HepG2 (cell line): ENCODE measurements around the gene CRTC2. TPM values are rescaled to one million over a fixed set of nuclear protein-coding genes. Genes with fewer than 3 reads are reported as not detected.

ENCODE experiments used
- AGO2 ChIP-seq: fragments of 200-400 bp; formaldehyde crosslinking; optimal IDR thresholded peaks from 2 replicates; pipeline ENCODE3; 2017; ENCODE audit warnings: mild to moderate bottlenecking, low read depth, low read length, moderate library complexity
- ELF4 ChIP-seq: sonication (generic); formaldehyde crosslinking; IDR thresholded peaks from 2 replicates; pipeline ENCODE4 v1.5.0; 2020; ENCODE audit warnings: missing genetic modification reagents, mild to moderate bottlenecking, moderate library complexity, borderline replicate concordance
- ETV5 ChIP-seq: IDR thresholded peaks from 2 replicates; pipeline ENCODE4 v1.6.1; 2018; ENCODE audit warnings: missing biosample characterization, missing genetic modification reagents, inconsistent platforms, borderline replicate concordance
- FOSL1 ChIP-seq: sonication (generic); formaldehyde crosslinking; IDR thresholded peaks from 2 replicates; pipeline ENCODE4 v1.9.0; 2021; ENCODE audit warnings: missing genetic modification reagents, borderline replicate concordance
- MIER3 ChIP-seq: IDR thresholded peaks from 2 replicates; pipeline ENCODE4 v1.6.1; 2016; ENCODE audit warnings: missing compliant biosample characterization, borderline replicate concordance
- MLLT10 ChIP-seq: sonication (generic); formaldehyde crosslinking; IDR thresholded peaks from 2 replicates; pipeline ENCODE4 v1.4.0; 2020; ENCODE audit warnings: missing genetic modification reagents
- MXI1 ChIP-seq: IDR thresholded peaks from 3 replicates; pipeline ENCODE4 v1.6.1; 2012; ENCODE audit warnings: low read depth, low read length, inconsistent platforms, borderline replicate concordance
- PHF20 ChIP-seq: sonication (generic); formaldehyde crosslinking; IDR thresholded peaks from 2 replicates; pipeline ENCODE4 v1.5.0; 2020; ENCODE audit warnings: mild to moderate bottlenecking, missing genetic modification reagents
- SALL2 ChIP-seq: sonication (generic); formaldehyde crosslinking; IDR thresholded peaks from 2 replicates; pipeline ENCODE4 v1.8.1; 2023; ENCODE audit warnings: mild to moderate bottlenecking, missing genetic modification reagents, inconsistent platforms
- SOX13 ChIP-seq, 3 experiments: fragments of 450-650 bp in 1 of 3; sonication (generic) in 1 of 3; formaldehyde crosslinking in 1 of 3; IDR thresholded peaks in 2 of 3; conservative IDR thresholded peaks in 1 of 3; 2 replicates each; pipeline versions ENCODE4 v1.5.0 to v1.6.1; 2016 to 2020; ENCODE audit warnings: antibody characterized with exemption in 1 of 3, mild to moderate bottlenecking in 1 of 3, missing compliant biosample characterization in 1 of 3, missing genetic modification reagents in 1 of 3, moderate library complexity in 1 of 3
- SP4 ChIP-seq: sonication (generic); formaldehyde crosslinking; IDR thresholded peaks from 2 replicates; pipeline ENCODE4 v1.8.1; 2023; ENCODE audit warnings: mild to moderate bottlenecking, missing genetic modification reagents
- TMF1 ChIP-seq: sonication (generic); formaldehyde crosslinking; IDR thresholded peaks from 2 replicates; pipeline ENCODE4 v1.8.1; 2022; ENCODE audit warnings: low read depth, missing genetic modification reagents
- ZNF260 ChIP-seq: sonication (generic); formaldehyde crosslinking; IDR thresholded peaks from 2 replicates; pipeline ENCODE4 v1.4.0; 2020; ENCODE audit warnings: missing genetic modification reagents, low read depth, mild to moderate bottlenecking, borderline replicate concordance
- ZNF296 ChIP-seq: sonication (generic); formaldehyde crosslinking; conservative IDR thresholded peaks from 2 replicates; pipeline ENCODE4 v1.5.0; 2020; ENCODE audit warnings: mild to moderate bottlenecking, missing genetic modification reagents
- ZNF343 ChIP-seq: sonication (generic); formaldehyde crosslinking; IDR thresholded peaks from 2 replicates; pipeline ENCODE4 v1.4.0; 2020; ENCODE audit warnings: mild to moderate bottlenecking, missing genetic modification reagents
- ZNF468 ChIP-seq: sonication (generic); formaldehyde crosslinking; IDR thresholded peaks from 2 replicates; pipeline ENCODE4 v1.8.0; 2022; ENCODE audit warnings: mild to moderate bottlenecking, moderate library complexity, missing genetic modification reagents
- ZNF484 ChIP-seq: sonication (generic); formaldehyde crosslinking; IDR thresholded peaks from 2 replicates; pipeline ENCODE4 v1.5.1; 2020; ENCODE audit warnings: mild to moderate bottlenecking, low read depth, missing genetic modification reagents, borderline replicate concordance
- ZNF788 ChIP-seq: sonication (generic); formaldehyde crosslinking; IDR thresholded peaks from 2 replicates; pipeline ENCODE4 v1.5.0; 2020; ENCODE audit warnings: mild to moderate bottlenecking, missing genetic modification reagents, borderline replicate concordance
- polyA plus RNA-seq, 8 experiments: library from polyadenylated mRNA; depleted of rRNA in 3 of 8; stranded (reverse) in 7 of 8; unstranded in 1 of 8; fragments of >200 nt; fragmentation: Illumina TruSeq in 4 of 8; extraction: Trizol in 4 of 8; gene quantifications; 2 replicates each; pipeline versions ENCODE4 v1.2.1 to v1.2.3, GENCODE V29; 2011 to 2016; ENCODE audit warnings: low read depth in 4 of 8, missing spikeins in 1 of 8, mixed read lengths in 1 of 8; ENCODE audit not compliant: insufficient read depth in 1 of 8
- total RNA-seq, 5 experiments: library from RNA; depleted of rRNA; stranded (reverse); fragments of >200 nt; fragmentation: Illumina TruSeq; extraction: Trizol; gene quantifications; 2 replicates each; pipeline ENCODE4 v1.2.3, GENCODE V29; 2016; ENCODE audit warnings: low read depth in 1 of 5
- TF ChIP-seq, protein P1 (sequence below): sonication (generic); formaldehyde crosslinking; IDR thresholded peaks from 2 replicates; pipeline ENCODE4 v1.9.0; 2021; ENCODE audit warnings: missing genetic modification reagents, borderline replicate concordance
- TF ChIP-seq, protein P2 (sequence below): sonication (generic); formaldehyde crosslinking; IDR thresholded peaks from 2 replicates; pipeline ENCODE4 v1.5.1; 2020; ENCODE audit warnings: missing genetic modification reagents, mild to moderate bottlenecking, borderline replicate concordance
- TF ChIP-seq, protein P3 (sequence below): sonication (generic); formaldehyde crosslinking; IDR thresholded peaks from 2 replicates; pipeline ENCODE4 v1.8.0; 2022; ENCODE audit warnings: low read depth, missing genetic modification reagents

The CRTC2 gene
- total and polyA plus RNA-seq, 2 of the 13 experiments (the other 11 are each of a cell fraction or from before 2014, with no cell fraction given): 6.1 to 26.7 TPM

DNA sequence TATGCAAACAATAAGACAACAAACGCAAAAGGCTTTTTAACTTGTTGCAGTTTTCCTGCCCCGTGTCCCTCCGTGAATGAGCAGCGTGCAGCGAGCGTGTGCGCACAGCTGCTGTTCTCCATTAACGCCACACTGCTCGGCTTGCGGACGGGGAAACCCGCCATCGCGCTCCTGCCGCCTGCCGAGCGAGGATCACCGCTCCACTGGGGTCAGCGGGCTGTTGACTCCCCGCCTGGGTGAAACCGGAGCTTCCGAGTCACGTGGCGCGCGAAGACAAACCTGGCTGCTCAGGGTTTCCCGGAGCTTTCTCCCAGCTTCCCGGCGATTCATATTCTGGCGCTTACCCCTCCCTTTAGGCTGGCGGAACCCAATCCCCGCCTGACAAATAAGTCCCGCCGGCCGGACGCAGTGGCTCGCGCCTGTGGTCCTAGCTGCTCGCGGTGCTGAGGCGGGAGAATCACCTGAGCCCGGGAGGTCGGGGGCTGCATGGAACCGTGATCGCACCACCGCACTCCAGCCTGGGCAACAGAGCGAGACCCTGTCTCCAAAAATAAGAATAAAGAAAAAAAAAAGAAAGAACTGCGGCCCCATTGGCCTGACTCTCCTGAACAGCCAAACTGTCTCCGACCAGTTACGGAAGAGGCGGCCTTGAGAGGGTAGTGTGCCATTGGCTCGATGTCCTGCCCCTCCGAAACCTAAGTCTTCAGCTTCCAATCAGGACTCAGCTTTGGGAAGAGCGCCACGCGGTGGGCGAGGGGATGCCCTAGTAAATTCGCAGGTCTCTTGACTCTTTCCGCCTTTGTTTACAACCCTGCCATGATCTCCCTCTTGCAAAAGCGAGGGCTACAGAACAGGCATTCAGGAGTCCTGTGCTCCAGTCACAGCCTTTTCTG lies 8.9 kb upstream of the CRTC2 start, which contains the start of gene CREB3L4 (continued):
- TF ChIP-seq, protein P1, sequence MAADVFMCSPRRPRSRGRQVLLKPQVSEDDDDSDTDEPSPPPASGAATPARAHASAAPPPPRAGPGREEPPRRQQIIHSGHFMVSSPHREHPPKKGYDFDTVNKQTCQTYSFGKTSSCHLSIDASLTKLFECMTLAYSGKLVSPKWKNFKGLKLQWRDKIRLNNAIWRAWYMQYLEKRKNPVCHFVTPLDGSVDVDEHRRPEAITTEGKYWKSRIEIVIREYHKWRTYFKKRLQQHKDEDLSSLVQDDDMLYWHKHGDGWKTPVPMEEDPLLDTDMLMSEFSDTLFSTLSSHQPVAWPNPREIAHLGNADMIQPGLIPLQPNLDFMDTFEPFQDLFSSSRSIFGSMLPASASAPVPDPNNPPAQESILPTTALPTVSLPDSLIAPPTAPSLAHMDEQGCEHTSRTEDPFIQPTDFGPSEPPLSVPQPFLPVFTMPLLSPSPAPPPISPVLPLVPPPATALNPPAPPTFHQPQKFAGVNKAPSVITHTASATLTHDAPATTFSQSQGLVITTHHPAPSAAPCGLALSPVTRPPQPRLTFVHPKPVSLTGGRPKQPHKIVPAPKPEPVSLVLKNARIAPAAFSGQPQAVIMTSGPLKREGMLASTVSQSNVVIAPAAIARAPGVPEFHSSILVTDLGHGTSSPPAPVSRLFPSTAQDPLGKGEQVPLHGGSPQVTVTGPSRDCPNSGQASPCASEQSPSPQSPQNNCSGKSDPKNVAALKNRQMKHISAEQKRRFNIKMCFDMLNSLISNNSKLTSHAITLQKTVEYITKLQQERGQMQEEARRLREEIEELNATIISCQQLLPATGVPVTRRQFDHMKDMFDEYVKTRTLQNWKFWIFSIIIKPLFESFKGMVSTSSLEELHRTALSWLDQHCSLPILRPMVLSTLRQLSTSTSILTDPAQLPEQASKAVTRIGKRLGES (CRISPR knock-in tag): no peak
- TF ChIP-seq AGO2 (peak; percentile 42), ELF4 (CRISPR knock-in tag) (peak; percentile 78; the same call in 1 of the 2 replicates), ZNF343 (peak; percentile 85; the same call in 1 of the 2 replicates), FOSL1 (CRISPR knock-in tag) (no peak), ZNF484 (CRISPR knock-in tag) (no peak), ZNF296 (no peak), ZNF788 (CRISPR knock-in tag) (peak; percentile 91; the same call in 1 of the 2 replicates), ZNF468 (no peak), TMF1 (CRISPR knock-in tag) (no peak; the same call in 1 of the 2 replicates), SALL2 (CRISPR knock-in tag) (peak; percentile 68; the same call in 1 of the 2 replicates), MXI1 (peak; percentile 95), MLLT10 (no peak), SP4 (CRISPR knock-in tag) (peak; percentile 64; the same call in 1 of the 2 replicates), MIER3 (CRISPR knock-in tag) (no peak; the same call in 1 of the 2 replicates), PHF20 (CRISPR knock-in tag) (peak; percentile 81), ETV5 (CRISPR knock-in tag) (peak; percentile 51; the same call in 1 of the 2 replicates), SOX13 (IDR thresholded peaks at IDR 0.05) (no peak), SOX13 (CRISPR knock-in tag; conservative IDR thresholded peaks at IDR 0.05 in 1 of 2, IDR thresholded peaks at IDR 0.05 in 1 of 2) (peak in 1 of 2 experiments; percentile 42; a peak in 1 of 4 replicates), ZNF260 (no peak)
- TF ChIP-seq, protein P2, sequence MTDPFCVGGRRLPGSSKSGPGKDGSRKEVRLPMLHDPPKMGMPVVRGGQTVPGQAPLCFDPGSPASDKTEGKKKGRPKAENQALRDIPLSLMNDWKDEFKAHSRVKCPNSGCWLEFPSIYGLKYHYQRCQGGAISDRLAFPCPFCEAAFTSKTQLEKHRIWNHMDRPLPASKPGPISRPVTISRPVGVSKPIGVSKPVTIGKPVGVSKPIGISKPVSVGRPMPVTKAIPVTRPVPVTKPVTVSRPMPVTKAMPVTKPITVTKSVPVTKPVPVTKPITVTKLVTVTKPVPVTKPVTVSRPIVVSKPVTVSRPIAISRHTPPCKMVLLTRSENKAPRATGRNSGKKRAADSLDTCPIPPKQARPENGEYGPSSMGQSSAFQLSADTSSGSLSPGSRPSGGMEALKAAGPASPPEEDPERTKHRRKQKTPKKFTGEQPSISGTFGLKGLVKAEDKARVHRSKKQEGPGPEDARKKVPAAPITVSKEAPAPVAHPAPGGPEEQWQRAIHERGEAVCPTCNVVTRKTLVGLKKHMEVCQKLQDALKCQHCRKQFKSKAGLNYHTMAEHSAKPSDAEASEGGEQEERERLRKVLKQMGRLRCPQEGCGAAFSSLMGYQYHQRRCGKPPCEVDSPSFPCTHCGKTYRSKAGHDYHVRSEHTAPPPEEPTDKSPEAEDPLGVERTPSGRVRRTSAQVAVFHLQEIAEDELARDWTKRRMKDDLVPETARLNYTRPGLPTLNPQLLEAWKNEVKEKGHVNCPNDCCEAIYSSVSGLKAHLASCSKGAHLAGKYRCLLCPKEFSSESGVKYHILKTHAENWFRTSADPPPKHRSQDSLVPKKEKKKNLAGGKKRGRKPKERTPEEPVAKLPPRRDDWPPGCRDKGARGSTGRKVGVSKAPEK (CRISPR knock-in tag): peak; percentile 91; the same call in 1 of the 2 replicates
- TF ChIP-seq, protein P3, sequence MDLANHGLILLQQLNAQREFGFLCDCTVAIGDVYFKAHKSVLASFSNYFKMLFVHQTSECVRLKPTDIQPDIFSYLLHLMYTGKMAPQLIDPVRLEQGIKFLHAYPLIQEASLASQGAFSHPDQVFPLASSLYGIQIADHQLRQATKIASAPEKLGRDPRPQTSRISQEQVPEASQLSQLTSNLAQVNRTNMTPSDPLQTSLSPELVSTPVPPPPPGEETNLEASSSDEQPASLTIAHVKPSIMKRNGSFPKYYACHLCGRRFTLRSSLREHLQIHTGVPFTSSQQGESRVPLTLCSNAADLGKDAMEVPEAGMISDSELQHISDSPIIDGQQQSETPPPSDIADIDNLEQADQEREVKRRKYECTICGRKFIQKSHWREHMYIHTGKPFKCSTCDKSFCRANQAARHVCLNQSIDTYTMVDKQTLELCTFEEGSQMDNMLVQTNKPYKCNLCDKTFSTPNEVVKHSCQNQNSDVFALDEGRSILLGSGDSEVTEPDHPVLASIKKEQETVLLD (CRISPR knock-in tag): peak; percentile 93
